K562 (cell line): ENCODE data around the gene TMEM217. TPM values are rescaled to one million over a fixed set of nuclear protein-coding genes. Genes with fewer than 3 reads are reported as not detected.

Source experiments
- BRD4 ChIP-seq: fragments of 200-600 bp; sonication (generic); IDR thresholded peaks from 2 replicates; pipeline ENCODE4 v1.6.1; 2017; ENCODE audit warnings: inconsistent platforms
- CCAR2 ChIP-seq: fragments of 200-400 bp; formaldehyde crosslinking; IDR thresholded peaks from 2 replicates; pipeline ENCODE4 v1.6.1; 2017; ENCODE audit warnings: mild to moderate bottlenecking, low read depth, low read length
- COPS2 ChIP-seq: fragments of 450-650 bp; conservative IDR thresholded peaks from 2 replicates; pipeline ENCODE4 v1.6.1; 2016; ENCODE audit warnings: mild to moderate bottlenecking, moderate library complexity
- ELF4 ChIP-seq: fragments of 450-650 bp; formaldehyde crosslinking; IDR thresholded peaks from 2 replicates; pipeline ENCODE4 v1.4.0; 2022; ENCODE audit warnings: missing genetic modification characterization
- HEY1 ChIP-seq: fragments of 250-450 bp; sonication (Bioruptor Pico); IDR thresholded peaks from 2 replicates; pipeline ENCODE4 v1.5.0; 2020; ENCODE audit warnings: mild to moderate bottlenecking, moderate library complexity, borderline replicate concordance
- MBD2 ChIP-seq: sonication (generic); IDR thresholded peaks from 2 replicates; pipeline ENCODE4 v1.6.1; 2016; ENCODE audit warnings: low read depth, borderline replicate concordance
- NFIC ChIP-seq: fragments of 450-650 bp; IDR thresholded peaks from 2 replicates; pipeline ENCODE4 v1.6.1; 2017; ENCODE audit warnings: mild to moderate bottlenecking, inconsistent platforms
- NR2C2 ChIP-seq, 2 experiments: fragments of 200-800 bp in 1 of 2; sonication (Bioruptor generic) in 1 of 2; sonication (generic) in 1 of 2; formaldehyde crosslinking in 1 of 2; IDR thresholded peaks; 2 replicates each; pipeline versions ENCODE4 v1.6.1 to v1.8.0; 2016 to 2022; ENCODE audit warnings: mild to moderate bottlenecking in 1 of 2, missing compliant biosample characterization in 1 of 2, missing genetic modification characterization in 1 of 2, missing genetic modification reagents in 1 of 2
- PBX2 ChIP-seq, 2 experiments: IDR thresholded peaks in 1 of 2; conservative IDR thresholded peaks in 1 of 2; 2 replicates each; pipeline ENCODE4 v1.6.1; 2016; ENCODE audit warnings: low read depth in 2 of 2, mild to moderate bottlenecking in 1 of 2, missing compliant biosample characterization in 1 of 2, missing genetic modification characterization in 1 of 2, moderate library complexity in 1 of 2
- SMARCC2 ChIP-seq: fragments of 450-650 bp; IDR thresholded peaks from 2 replicates; pipeline ENCODE4 v1.6.1; 2017; ENCODE audit warnings: antibody characterized with exemption, moderate library complexity, mild to moderate bottlenecking, low read depth
- XRCC5 ChIP-seq: fragments of 200-400 bp; formaldehyde crosslinking; IDR thresholded peaks from 2 replicates; pipeline ENCODE4 v1.6.1; 2017; ENCODE audit warnings: low read depth, mild to moderate bottlenecking, low read length
- ZNF449 ChIP-seq: fragments of 250-450 bp; sonication (Bioruptor Pico); IDR thresholded peaks from 2 replicates; pipeline ENCODE4 v1.8.0; 2022; ENCODE audit warnings: moderate library complexity, mild to moderate bottlenecking, inconsistent platforms
- ZNF639 ChIP-seq, 2 experiments: fragments of 200-800 bp in 1 of 2; sonication (Bioruptor generic) in 1 of 2; sonication (generic) in 1 of 2; formaldehyde crosslinking in 1 of 2; IDR thresholded peaks in 1 of 2; conservative IDR thresholded peaks in 1 of 2; 2 replicates each; pipeline versions ENCODE4 v1.5.0 to v1.6.1; 2016 to 2020; ENCODE audit warnings: missing compliant biosample characterization in 1 of 2, missing genetic modification characterization in 1 of 2, missing genetic modification reagents in 1 of 2
- polyA plus RNA-seq, 8 experiments: library from polyadenylated mRNA; depleted of rRNA in 4 of 8; stranded (reverse) in 5 of 8; unstranded in 3 of 8; fragments of >200 nt; fragmentation: Nextera tagmentation in 2 of 8; fragmentation: Illumina TruSeq in 1 of 8; extraction: Ambion mirVana in 2 of 8; extraction: Trizol in 1 of 8; gene quantifications; 2 replicates each; pipeline versions ENCODE4 v1.2.1 to v1.2.3, GENCODE V29; 2011 to 2014; ENCODE audit warnings: inconsistent platforms in 1 of 8, missing spikeins in 1 of 8
- total RNA-seq, 7 experiments: library from RNA; depleted of rRNA in 6 of 7; stranded (reverse); fragments of >200 nt in 6 of 7; fragmentation: Illumina TruSeq in 2 of 7; extraction: Trizol in 2 of 7; gene quantifications; 2 replicates each; pipeline versions ENCODE4 v1.2.1 to v1.2.3, GENCODE V29; 2011 to 2021; ENCODE audit warnings: low replicate concordance in 1 of 7

TMEM217 gene
- total and polyA plus RNA-seq, 9 of the 15 experiments (the other 6 are each of a cell fraction or from before 2014, with no cell fraction given) = 1.3 to 8.0 (median 1.9) TPM

GRCh38 chr6:37177077-37177934 is 80.6 kb downstream of the TMEM217 start (continued):
- TF ChIP-seq ZNF639 (CRISPR knock-in tag; conservative IDR thresholded peaks at IDR 0.05 in 1 of 2, IDR thresholded peaks at IDR 0.05 in 1 of 2) (0 out of 4 replicates have a peak, but pooled peaks of 1 of the 2 experiments have one; percentile 10), ELF4 (peak; percentile 11; the same call in 1 of the 2 replicates), BRD4 (peak; percentile 79), MBD2 (no peak), NR2C2 (CRISPR knock-in tag; IDR thresholded peaks at IDR 0.05) (no peak), NR2C2 (tag; IDR thresholded peaks at IDR 0.05) (peak; percentile 70; the same call in 1 of the 2 replicates), NFIC (peak; percentile 42), XRCC5 (0 out of 2 replicates have a peak, but pooled peaks have one; percentile 22), HEY1 (peak; percentile 49; the same call in 1 of the 2 replicates), COPS2 (no peak), ZNF449 (CRISPR knock-in tag) (peak; percentile 42; the same call in 1 of the 2 replicates), PBX2 (CRISPR knock-in tag; IDR thresholded peaks at IDR 0.05; ENCODE audit: low read depth) (no peak), PBX2 (tag; conservative IDR thresholded peaks at IDR 0.05; ENCODE audit: low read depth) (peak; percentile 36; the same call in 1 of the 2 replicates), CCAR2 (no peak), SMARCC2 (0 out of 2 replicates have a peak, but pooled peaks have one; percentile 43)
